ENCODE measurements around the gene ZNF680.
"Not testable (repeated sequence)": the region's sequence is repeated elsewhere in the genome, so short reads cannot be mapped to it uniquely, and the experiment has no call there.

- not testable (repeated sequence) for TF ChIP-seq EZH2 (IDR thresholded peaks at IDR 0.05; ENCODE audit: borderline replicate concordance, low read depth, low read length, severe bottlenecking)
- TF ChIP-seq, protein P1, sequence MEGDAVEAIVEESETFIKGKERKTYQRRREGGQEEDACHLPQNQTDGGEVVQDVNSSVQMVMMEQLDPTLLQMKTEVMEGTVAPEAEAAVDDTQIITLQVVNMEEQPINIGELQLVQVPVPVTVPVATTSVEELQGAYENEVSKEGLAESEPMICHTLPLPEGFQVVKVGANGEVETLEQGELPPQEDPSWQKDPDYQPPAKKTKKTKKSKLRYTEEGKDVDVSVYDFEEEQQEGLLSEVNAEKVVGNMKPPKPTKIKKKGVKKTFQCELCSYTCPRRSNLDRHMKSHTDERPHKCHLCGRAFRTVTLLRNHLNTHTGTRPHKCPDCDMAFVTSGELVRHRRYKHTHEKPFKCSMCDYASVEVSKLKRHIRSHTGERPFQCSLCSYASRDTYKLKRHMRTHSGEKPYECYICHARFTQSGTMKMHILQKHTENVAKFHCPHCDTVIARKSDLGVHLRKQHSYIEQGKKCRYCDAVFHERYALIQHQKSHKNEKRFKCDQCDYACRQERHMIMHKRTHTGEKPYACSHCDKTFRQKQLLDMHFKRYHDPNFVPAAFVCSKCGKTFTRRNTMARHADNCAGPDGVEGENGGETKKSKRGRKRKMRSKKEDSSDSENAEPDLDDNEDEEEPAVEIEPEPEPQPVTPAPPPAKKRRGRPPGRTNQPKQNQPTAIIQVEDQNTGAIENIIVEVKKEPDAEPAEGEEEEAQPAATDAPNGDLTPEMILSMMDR (IDR thresholded peaks at IDR 0.05; ENCODE audit: borderline replicate concordance, extremely low read depth, low read length, poor library complexity, severe bottlenecking) = not testable (repeated sequence)
These were observed 6.8 kb upstream of the ZNF680 start for GRCh38 chr7:64569372-64570283.

Measured in DND-41 (cell line).